Vein endothelial cell (primary cell): ENCODE data around the gene UFM1. TPM values are rescaled to one million over a fixed set of nuclear protein-coding genes. Genes with fewer than 3 reads are reported as not detected.

Source experiments
- total RNA-seq: library from RNA; depleted of rRNA; stranded (reverse); fragments of >200 nt; gene quantifications from 2 replicates; pipeline ENCODE4 v1.2.3, GENCODE V29; 2012

UFM1 gene
- total RNA-seq: 59.4 and 69.4 TPM in 2 replicates

GRCh38 chr13:38349390-38350113 is at the start of gene UFM1:
Gene UFM1, plus strand, starts transcription at chr13:38349851. Its CDS starts 69 bp downstream, at chr13:38349920.

